NCI-H2196 treated with DMSO at 0.1 percent for 48 hours (cell line): ENCODE measurements around the gene IFI16.
"Not testable (repeated sequence)": the region's sequence is repeated elsewhere in the genome, so short reads cannot be mapped to it uniquely, and the experiment has no call there.

Experiments used
- DNase-seq: peaks from one replicate; lab custom pipeline; 2025; ENCODE audit not compliant: unreplicated experiment; lab: John Stamatoyannopoulos, UW

Gene IFI16

DNA sequence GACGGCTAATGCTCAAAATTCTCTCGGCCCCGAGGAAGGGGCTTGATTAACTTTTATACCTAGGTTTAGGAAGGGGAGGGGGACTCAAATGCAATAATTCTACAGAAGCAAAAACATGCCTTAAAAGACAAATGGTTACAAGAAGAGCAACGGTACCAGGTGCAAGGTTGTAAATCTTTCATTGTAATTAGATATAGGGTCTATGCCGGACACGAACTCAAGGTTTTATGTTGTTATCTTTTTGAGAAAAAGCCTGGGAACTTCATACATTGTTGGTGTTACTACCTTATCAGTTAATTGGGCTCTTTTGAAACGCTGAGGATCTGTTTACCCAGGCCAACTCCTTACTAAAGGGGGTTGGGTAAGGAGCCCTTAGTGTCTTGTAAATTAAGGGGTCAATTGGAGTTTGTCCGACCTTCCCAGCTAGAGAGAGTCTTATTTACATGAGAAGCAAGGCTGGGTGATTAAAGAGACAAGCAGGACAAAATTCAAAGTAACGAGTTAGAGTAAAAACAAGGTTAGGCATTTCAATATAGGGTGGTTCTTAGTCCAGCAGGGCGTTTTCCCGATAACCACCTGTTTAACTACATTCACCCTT, 3.4 kb upstream of the IFI16 start:
- not testable (repeated sequence) for DNase-seq

DNA sequence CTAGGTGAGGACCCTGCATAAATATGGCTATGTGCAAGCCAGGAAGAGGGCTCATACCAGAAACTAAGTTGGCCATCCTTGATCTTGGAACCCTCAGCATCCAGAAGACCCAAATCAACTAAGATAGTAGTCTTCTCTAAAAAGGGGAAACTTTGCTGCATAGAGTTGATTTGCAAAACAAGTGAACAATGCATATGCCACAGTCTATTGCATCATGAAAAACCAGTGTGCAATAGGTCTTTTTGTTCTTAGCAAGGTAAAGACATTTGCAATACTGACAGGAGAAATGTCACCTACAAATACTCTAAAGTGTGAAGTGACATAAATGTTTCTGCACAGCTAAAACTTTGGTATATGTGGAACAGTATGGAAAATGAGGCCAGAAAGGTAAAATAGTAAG, 2.0 kb upstream of the IFI16 start:
- no peak for DNase-seq

DNA sequence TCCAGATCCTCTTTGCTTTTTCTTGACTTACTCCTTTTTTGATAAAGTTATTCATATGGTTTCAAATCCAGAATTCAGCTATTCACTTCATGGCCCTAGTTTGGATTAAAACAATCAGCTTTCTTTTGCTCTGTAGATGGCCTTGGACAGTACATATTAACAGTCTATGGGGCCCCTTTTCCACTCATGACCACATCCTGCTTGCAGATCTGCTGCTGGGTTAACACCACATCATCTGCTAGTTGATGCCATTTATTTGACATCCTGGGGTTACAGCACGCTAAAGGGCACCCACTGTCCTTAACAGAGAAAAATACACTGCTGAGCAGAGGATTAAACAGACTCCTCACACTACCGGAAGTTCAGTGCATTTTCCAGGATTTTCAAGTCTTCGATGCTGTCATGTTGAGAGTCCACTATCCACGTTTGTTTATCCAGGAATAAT, 941 bp upstream of the IFI16 start:
- DNase-seq: no peak

DNA sequence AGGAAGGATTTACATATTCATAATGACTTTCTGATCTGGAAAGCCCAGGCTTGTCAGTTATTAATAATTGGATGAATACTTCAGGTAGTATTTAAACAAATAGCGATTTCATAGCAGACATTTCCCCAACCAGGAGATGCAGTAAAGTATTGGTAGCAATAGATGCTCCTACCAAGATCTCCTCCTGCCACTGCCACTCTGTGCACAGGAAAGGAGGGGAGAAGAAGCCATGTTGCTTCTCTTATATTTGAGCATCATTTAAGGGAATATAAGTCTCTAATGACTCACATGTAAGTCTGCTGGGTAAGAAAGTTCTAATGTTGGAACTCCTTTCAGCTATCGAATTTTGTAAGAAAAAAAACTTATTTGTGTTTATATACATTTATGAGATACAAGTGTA, 420 bp upstream of the IFI16 start:
- no peak for DNase-seq

DNA sequence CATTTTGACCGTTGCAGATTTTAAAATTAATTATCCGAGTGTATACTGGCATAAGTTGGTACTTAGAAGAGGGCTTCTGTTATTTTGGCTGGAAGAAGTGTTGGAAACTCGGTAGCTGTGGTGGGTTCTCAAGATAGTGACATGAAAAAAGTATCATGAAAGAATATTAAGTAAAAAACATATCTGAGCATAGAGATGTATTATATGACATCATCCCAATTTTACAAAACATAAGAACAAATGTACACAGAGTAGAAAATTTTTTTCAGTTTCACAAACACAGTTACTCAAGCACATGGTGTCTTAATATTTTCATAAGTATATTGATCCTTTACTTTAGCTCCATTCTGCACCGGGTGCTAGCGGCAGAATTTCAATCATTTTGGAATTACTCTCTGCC, 684 bp downstream of the IFI16 start:
- DNase-seq: no peak

DNA sequence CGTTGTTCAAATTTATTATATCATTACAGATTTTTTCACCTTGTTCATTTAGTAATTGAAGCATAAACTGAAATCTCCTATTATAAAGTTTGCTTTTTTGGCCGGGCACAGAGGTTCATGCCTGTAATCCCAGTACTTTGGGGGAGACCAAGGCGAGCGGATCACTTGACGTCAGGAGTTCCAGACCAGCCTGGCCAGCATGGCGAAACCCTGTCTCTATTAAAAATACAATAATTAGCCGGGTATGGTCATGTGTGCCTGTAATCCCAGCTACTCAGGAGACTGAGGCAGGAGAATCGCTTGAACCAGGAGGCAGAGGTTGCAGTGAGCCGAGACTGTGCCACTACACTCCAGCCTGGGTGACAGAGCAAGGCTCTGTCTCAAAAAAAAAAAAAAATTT, 1.3 kb downstream of the IFI16 start:
- DNase-seq: not testable (repeated sequence)

DNA sequence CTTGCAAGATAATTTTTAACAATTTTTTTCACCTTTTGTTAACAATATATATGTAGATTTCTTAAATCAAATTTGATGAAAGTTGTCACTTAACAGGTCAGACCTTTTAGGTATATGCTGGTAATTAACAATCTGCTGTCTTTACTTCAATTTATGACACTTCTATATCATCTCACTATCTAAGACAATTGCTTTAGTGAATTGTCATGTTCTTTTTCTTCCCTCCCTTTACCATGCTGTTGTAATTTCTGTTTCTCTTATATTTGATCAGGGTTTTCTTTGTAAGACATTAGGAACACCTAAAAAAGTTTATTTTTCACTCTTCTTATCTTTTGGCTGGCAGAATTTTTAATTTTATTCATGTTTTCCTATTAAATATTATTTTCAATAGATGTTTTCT, 2.0 kb downstream of the IFI16 start:
- no peak for DNase-seq

DNA sequence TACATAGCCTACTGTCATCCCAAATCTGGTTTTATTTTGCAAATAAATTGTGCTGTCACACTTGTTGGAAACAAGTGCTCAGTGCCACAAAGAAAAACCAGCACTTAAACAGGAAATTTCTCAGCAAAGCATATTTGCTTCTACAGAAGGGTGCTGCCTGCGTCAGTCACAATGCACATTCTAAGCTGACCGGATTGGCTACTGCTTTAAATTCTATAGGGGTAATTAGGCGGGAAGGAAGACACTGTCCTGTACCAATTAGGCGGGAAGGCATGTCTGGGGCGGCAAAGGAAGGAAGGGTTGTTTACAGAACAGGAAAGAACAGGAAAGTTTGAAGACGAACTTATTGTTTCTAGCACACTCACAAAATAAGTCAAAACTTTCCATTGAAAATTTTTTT, 2.8 kb downstream of the IFI16 start:
- no peak for DNase-seq

DNA sequence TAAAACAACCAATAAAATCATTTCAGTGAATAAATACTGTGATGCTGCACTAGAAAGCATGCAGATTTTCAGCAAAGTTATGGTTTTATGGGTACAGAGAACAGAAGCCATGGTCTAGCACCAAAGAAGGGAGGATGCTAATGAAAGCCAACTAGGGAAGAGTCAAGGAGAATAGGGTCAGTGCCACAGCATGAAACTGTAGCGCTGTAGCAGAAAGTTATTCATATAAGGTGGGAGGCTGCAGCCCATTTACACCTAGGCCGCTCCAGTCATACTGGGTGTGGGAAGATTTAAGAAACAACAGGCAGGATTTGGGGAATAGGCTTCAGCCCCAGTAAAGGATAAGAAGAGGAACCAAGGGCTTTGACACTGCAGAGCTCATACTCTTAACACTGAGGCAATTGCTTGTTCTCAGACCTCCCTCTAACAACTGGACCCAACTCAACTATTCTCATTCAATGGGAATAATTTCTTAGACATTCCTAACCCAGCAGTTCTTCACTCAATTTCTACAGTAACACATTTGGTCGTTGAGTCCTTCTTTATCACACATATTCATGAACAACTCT, 4.4 kb downstream of the IFI16 start:
- no peak for DNase-seq

DNA sequence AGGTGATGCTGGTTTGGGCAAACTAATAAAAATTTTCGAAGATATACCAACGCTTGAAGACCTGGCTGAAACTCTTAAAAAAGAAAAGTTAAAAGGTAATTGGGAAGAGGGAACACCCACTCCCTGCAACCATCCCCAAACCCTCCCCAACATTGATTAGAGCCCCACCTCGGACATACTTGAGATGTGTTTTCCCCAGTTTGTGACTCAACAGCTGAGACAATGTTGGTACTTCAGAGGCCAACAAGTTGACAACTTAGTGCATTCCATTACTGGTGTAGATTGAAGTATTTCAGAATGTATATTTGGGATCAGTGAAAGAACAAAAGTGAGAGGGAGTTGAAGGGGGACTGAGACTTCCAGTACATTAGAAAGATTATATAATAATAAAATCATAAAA, 5.1 kb downstream of the IFI16 start:
- no peak for DNase-seq

DNA sequence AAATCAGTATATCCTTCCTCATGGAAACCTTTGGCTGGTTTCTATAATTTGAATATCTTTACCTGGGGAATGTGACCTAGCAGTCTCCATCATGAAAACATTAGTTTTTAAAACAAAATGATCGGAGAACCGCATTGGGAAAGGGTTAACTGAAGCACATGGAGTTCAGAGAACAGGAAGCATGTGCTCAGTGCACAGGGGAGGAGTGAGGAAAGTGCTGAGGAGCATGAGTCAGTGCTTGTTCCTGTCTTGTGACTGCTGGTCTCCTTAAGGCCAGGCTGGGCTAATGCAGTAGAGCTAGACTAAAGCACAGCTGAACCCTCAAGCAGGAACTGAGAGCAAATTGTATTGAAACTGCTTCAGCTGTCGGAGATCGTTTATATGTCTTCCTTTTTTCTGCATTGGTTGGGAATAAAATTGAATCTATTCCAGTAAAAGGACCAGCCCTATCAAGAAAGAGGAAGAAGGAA, 5.8 kb downstream of the IFI16 start:
- DNase-seq: no peak

DNA sequence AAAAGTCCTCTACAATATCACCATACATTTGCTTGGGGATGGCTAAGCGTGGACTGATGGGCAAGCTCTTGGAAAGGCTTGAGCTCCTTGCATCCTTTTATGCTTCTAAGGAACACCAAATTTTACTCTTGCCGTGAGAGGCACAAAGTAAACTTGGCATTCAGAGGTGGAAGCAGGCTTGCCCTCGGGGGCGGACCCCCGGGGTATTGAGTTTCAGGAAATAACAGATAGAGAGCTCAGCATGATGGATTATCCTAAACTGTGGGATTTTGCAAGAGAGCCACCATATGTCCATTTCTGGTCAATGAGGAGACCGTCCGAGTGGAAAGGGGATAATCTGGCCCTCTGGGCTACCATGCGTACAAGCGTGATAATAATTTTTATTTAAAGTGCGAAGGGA, 14.0 kb downstream of the IFI16 start:
- no peak for DNase-seq

DNA sequence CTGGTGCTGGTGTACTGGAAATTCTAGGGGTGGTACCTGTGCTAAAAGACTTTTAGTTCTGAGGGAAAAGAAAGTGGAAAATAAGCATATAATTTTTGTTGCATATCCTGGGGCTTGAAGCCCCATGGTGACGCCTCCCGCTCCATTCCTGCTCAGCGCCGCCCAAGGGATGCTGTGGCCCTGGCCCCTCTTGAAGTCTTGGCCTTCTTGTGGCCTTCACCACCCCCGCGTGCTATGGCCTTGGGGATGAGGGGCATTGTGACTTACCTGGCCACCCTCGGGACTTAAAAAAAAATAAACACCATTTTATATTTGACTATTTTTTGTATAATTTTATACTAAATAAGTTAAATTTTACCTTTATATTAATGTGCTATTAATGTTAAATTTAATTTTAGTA, 15.3 kb downstream of the IFI16 start:
- DNase-seq: no peak

DNA sequence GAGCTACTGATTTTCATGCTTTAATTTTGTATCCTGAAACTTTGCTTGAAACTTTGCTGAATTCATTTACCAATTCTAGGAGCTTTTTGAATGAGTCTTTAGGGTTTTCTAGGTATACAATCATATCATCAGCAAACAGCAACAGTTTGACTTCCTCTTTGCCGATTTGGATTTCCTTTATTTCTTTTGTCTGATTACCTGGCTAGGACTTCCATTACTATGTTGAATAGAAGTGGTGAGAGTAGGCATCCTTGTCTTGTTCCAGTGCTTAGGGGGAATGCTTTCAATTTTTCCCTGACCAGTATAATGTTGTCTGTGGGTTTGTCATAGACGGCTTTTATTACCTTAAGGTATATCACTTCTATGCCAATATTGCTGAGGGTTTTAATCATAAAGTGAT, 17.1 kb downstream of the IFI16 start:
- DNase-seq: not testable (repeated sequence)

DNA sequence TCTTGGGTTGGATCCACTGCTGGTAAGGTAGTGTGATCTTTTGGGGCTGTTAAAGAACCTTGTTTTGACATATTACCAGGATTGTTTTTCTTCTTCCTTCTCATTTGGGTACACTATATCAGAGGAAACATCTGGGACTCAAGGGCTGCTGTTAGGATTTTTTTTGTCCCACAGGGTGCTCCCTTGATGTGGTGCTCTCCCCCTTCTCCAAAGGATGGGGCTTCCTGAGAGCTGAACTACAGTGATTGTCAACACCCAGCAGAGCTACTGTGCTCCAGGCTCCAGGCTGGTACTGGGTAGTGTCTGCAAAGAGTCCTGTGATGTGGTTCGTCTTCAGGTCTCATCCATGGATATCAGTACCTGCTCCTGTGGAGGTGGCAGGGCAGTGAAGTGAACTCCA, 20.6 kb downstream of the IFI16 start:
- DNase-seq: no peak

DNA sequence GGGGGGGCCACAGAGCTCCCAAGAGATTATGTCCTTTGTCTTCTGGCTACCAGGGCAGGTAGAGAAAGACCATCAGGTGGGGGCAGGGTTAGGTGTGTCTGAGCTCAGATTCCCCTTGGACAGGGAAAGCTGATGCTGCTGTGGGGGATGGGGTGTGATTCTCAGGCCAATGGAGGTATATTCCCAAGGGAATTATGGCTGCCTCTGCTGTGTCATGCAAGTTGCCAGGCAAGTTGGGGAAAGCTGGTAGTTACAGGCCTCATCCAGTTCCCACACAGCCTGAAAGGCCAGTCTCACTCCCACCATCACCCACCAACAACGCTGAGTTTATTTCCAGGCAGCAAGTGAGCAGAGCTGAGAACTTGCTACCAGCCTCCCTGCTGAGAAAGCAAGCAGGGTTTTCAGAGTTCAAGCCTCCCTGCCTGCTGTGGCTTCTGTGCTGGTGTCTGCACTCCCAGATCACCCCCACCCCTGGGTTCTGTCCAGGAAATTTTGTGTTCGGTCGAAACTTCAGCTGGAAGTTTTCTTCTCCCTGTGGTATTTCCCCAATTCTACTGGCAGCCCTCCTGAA, 21.3 kb downstream of the IFI16 start:
- DNase-seq: no peak

DNA sequence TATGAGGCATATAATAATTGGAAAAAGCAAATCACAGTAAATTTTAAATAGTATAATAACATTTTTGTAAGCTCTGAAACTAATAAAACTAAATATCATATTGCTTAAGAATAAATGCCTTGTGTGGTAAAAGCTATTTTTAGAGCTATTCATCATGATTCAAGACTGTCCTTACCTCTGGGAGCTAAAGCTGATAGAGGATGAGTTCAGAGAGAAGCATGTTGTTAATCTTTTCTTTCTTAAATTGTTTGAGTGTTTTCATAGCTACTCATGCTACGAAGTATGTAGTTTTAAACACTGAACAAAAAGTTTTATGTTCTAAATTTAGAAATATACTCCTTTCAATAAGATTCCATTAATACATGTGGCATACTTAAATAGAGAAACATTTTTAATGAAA, 30.5 kb downstream of the IFI16 start:
- DNase-seq: no peak

DNA sequence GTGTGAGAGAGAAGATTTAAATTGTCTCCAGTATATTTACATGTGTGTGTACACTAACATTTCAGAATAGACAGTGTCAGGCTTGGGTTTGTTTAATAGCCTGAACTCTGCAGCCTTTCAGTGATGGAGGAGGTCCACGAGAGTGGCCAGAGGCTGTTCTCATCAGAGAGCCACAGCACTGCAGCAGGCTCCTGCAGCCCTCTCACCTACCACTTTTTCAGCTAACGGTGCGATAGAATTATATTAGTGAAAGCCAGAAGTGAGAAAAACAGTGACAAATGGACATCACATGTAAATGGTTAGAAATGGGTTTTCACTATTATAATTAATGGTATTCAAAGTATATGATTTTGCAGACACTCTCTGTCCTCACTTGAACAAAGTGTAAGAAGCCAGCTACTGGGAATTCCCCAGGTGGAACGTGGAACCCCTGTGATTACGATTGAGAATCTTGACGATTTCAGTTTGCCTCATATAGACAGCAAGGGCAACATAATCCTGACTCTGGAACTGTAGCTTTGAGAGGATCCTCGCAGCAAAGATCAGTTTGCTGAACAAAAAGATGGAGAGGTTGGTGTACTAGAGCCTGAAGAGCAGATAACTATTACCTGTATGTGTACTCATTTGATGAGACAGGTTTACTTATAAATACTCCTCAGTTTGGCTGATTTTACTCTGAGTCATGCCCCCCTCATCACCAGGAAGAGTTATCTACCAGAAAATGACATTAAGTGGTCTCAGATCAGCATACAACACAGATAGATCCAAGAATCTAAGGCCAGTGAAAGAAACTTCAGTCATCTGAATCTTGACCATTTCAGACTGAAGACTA, 31.4 kb downstream of the IFI16 start:
- DNase-seq: no peak

DNA sequence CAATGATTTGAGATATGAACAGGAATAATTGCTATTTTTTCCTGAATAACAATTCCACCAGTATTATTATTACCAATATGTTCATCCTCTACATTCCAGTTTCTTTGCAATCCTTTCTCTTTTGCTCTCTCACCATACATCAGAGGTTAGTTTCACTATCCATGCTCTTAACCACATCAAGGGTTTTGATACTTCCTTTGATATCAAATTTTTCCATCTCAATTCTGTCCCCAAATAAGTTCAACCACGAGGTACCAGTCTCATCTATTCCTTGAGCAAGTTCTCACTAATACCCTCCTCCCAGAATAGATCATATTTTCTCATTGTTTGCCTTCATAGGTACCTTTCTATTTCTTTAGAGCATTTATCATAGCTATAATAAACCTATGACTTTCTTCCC, 36.8 kb downstream of the IFI16 start:
- not testable (repeated sequence) for DNase-seq

DNA sequence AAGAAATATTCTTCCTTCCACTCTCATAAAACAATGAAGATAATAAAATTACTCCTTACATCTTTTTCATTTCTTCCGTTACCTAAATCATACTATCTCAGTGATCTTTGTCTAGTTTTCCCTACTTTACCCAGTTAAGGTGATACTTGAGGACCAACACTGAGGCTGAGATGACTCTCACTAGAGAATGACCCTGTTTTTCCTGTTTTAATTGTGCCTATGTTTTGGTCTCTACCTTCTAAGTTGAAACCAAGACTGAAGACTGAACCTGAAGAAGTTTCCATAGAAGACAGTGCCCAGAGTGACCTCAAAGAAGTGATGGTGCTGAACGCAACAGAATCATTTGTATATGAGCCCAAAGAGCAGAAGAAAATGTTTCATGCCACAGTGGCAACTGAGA, 41.7 kb downstream of the IFI16 start:
- no peak for DNase-seq

DNA sequence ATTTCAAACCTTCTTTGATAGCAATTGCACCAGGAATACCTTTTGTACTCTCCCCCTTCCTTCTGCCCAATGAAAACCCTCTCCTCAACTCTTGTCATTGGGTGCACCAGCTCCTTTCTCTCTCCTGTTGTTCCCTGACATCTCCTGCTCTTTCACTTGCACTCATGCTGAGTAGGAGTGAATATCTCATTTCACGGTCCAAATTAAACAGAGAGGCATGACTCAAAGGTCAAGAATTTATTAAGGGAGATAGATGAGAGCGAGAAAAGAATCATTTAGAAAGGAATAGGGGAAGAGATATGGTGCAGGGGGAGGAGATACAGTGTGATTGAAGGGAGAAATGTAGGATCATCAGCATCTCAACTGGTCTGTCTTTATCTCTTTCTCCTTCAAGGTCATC, 44.7 kb downstream of the IFI16 start:
- DNase-seq: no peak

DNA sequence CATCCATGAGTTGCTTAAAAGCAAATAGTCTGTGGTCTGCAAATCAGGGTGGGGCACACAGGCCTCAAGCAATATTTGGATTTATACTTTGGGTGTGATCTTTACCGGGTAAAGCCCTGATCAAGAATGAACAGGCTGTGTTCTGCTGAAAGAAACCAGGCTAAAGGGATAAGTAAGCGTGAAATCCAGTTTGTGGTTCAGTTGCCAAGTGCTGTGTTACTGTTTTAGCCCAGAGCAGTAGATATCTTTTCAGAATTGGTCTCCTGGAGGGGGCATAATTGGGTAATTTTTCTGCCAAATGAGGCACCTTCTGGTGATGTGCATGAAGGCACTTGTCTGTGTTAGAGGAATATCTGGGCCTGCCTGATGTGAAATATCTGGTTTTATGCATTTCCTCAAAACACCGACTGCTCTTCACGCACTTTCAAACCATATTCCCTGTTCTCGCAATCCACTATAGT, 45.5 kb downstream of the IFI16 start:
- DNase-seq: no peak
